WERI-Rb-1 (cell line): ENCODE data around the gene SKIC2.
A peak's percentile ranks its signal among the peaks of the same experiment; 100 is the strongest.
"Not testable (repeated sequence)": the region's sequence is repeated elsewhere in the genome, so short reads cannot be mapped to it uniquely, and the experiment has no call there.

Experiments
- DNase-seq: peaks from one replicate; pipeline ENCODE4 v3.0.0-alpha.2; 2020
- H3K27ac ChIP-seq: fragments of 250-450 bp; sonication (Bioruptor Pico); 2 replicates; pipeline ENCODE4 v1.5.1; 2020; ENCODE audit warnings: mild to moderate bottlenecking, moderate library complexity
- H3K27me3 ChIP-seq: fragments of 250-450 bp; sonication (Bioruptor Pico); 2 replicates; pipeline ENCODE4 v1.5.1; 2021; ENCODE audit warnings: mild to moderate bottlenecking, low read depth, moderate library complexity; ENCODE audit not compliant: insufficient read depth, severe bottlenecking
- H3K36me3 ChIP-seq: fragments of 250-450 bp; sonication (Bioruptor Pico); 2 replicates; pipeline ENCODE4 v1.5.1; 2020; ENCODE audit warnings: mild to moderate bottlenecking, moderate library complexity
- H3K4me3 ChIP-seq: 2 replicates; pipeline ENCODE4 v1.5.1; 2011; ENCODE audit warnings: low read depth, mild to moderate bottlenecking, control low read depth, low read length
- H3K9me3 ChIP-seq: fragments of 250-450 bp; sonication (Bioruptor Pico); 2 replicates; pipeline ENCODE4 v1.5.1; 2021; ENCODE audit warnings: mild to moderate bottlenecking, moderate library complexity; ENCODE audit not compliant: severe bottlenecking
- TF ChIP-seq, protein P1 (sequence below): IDR thresholded peaks from 2 replicates; pipeline ENCODE4 v1.5.1; 2011; ENCODE audit warnings: low read depth, mild to moderate bottlenecking, control low read depth, inconsistent platforms, low read length

SKIC2 gene

DNA sequence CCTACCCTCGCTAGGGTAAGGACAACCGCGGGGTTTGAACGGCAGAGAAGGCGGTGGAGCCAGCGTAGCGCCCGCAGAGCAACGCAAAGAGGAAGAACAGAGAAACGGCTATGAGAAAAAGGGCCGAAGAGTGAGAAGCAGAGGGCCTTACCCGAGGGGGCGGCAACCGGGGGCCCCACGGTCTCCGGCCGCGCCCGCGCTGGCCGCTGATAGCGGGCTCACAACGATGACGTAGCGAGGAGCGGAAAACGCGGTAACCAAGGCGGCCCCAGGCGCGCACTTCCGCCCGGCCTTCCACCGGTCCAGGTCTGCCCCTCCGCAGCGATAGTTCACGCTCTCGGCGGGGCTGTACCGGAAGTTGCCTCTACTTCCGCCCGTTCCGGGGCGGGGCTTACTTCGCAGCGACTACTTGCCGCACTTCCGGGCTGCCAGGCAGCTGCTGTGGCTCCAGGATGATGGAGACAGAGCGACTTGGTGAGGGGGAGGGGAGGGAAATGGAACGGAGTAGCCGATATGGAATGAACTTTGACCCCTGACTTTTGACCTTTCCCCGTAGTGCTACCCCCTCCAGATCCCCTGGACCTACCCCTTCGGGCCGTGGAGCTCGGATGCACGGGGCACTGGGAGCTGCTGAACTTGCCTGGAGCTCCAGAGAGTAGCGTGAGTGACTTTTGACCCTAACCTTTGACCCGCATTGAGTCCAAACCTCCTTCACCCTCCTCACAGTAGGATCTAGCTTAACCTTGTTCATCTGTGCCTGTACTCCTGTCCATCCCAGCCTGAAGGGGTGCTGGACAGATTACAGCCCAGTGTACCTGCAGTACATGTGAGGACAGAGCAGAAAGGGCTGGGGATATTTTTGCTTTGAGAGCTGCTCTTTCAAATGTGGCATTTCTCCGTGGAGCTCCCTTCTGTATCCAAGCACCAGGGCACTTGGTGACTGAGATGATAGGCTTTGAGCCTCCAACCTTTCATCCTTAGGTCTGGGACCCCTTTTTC, at the start of gene SKIC2, which contains the start of gene NELFE:
SKIC2 (plus strand) TSS at position 435 of the 999 bp plus-strand sequence; CDS start at position 453, 18 bp downstream.
NELFE (minus strand) TSS at position 231 of the 999 bp plus-strand sequence. CDS start 525 bp downstream, outside the sequence.
- TF ChIP-seq, protein P1, sequence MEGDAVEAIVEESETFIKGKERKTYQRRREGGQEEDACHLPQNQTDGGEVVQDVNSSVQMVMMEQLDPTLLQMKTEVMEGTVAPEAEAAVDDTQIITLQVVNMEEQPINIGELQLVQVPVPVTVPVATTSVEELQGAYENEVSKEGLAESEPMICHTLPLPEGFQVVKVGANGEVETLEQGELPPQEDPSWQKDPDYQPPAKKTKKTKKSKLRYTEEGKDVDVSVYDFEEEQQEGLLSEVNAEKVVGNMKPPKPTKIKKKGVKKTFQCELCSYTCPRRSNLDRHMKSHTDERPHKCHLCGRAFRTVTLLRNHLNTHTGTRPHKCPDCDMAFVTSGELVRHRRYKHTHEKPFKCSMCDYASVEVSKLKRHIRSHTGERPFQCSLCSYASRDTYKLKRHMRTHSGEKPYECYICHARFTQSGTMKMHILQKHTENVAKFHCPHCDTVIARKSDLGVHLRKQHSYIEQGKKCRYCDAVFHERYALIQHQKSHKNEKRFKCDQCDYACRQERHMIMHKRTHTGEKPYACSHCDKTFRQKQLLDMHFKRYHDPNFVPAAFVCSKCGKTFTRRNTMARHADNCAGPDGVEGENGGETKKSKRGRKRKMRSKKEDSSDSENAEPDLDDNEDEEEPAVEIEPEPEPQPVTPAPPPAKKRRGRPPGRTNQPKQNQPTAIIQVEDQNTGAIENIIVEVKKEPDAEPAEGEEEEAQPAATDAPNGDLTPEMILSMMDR = no peak
- Histone ChIP-seq H3K4me3 (peak within 1 kb of the TSS; percentile 86), H3K36me3 (peaks cover 79% of the 10 kb centered on the region), H3K9me3 (no peaks in the 10 kb centered on the region), H3K27ac (peak within 1 kb of the TSS; percentile 67), H3K27me3 (no peaks in the 10 kb centered on the region)
- DNase-seq = peak; percentile 100

GRCh38 chr6:31909298-31909697, 49.7 kb upstream of the SKIC2 start:
- not testable (repeated sequence) for H3K27me3 ChIP-seq, DNase-seq, H3K27ac ChIP-seq, H3K4me3 ChIP-seq, H3K36me3 ChIP-seq, H3K9me3 ChIP-seq

- Histone ChIP-seq H3K27me3 (no peaks in the 10 kb centered on the region), H3K4me3 (no peak overlapping the region), H3K9me3 (no peaks in the 10 kb centered on the region), H3K27ac (no peak overlapping the region), H3K36me3 (no peaks in the 10 kb centered on the region)
- no peak for DNase-seq
- TF ChIP-seq, protein P1 = no peak
These were observed 47.0 kb upstream of the SKIC2 start for GRCh38 chr6:31911826-31912585.

GRCh38 chr6:31915351-31915750, 43.6 kb upstream of the SKIC2 start:
- Histone ChIP-seq H3K9me3 (no peaks in the 10 kb centered on the region), H3K27me3 (no peaks in the 10 kb centered on the region), H3K4me3 (no peak overlapping the region), H3K36me3 (no peaks in the 10 kb centered on the region), H3K27ac (no peak overlapping the region)
- TF ChIP-seq, protein P1 = no peak
- DNase-seq = no peak

DNA sequence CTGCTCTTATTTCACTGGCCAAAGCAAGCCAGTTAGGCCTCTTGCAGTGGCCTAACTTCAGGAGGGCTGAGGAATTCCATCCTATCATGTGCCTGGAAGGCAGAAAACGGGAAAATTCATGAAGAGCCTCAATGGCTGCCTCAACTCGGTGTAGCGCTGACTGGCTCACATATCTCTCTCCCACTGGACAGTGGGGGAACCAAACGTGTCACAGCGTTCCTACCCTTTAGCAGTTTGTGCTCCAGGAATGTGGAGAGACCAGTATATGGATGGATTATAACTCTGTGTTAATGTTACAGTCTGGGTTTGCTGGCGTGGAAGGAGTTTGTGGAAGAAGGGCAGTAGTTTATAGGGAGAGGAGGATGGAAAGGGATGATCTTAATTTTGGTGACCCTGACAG, 43.2 kb upstream of the SKIC2 start:
- H3K27me3 ChIP-seq = no peaks in the 10 kb centered on the region
- no peaks in the 10 kb centered on the region for H3K9me3 ChIP-seq
- H3K27ac ChIP-seq = no peak overlapping the region
- H3K4me3 ChIP-seq = no peak overlapping the region
- no peak for DNase-seq
- no peaks in the 10 kb centered on the region for H3K36me3 ChIP-seq
- TF ChIP-seq, protein P1 = no peak
